Measurements from ENCODE around the gene NIPBL.

NIPBL gene

GRCh38 chr5:36878392-36879082 lies 2.0 kb downstream of the NIPBL start:
- peak overlapping the region; percentile 94 for H3K4me3 ChIP-seq (ENCODE audit: low read depth, low read length)

DNA sequence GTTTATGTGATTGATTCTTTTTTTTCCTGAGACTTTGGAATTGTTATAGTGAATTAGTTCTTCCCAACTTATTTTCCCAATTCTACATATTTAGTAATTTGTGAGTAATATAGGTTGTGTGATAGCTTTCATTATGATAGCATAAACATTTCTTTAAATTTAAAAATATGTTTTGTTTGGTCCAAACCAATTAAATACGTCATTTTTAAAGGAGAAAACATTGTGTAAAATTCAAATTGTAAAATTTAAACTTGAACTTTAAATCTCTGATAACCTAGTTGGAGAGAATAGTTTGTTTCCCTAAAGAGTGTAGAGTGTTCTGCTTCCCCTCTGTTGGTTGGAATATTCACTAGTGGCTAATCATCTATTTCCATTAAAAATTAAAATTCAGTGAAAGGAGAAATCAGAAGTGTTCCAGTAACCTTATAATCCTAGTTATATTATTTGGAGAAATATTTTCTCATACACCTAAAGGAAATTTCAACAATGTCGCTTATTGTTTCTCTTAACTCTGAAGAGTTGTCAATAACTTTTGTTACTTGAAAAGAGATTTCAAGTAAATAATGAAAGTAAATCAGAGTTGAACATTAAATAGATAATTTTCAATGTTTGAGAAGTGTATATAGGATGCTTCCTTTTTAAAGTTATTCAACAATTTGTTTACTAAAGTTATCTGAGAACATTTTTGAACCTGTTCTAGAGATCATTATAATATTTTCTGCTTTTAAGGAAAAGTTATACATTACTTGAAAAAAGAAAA lies 2.9 kb downstream of the NIPBL start:
- Histone ChIP-seq H3K4me3 (ENCODE audit: low read depth, low read length) (peak overlapping the region; percentile 94), H3K4me2 (ENCODE audit: low read length) (peak overlapping the region; percentile 96), H2AFZ (no peak overlapping the region), H3K79me2 (peaks cover 25% of the 10 kb centered on the region), H3K27ac (no peak overlapping the region), H3K27me3 (ENCODE audit: control insufficient read depth, insufficient read depth, low read length) (no peaks in the 10 kb centered on the region), H3K9me3 (ENCODE audit: control insufficient read depth, low read length) (no peaks in the 10 kb centered on the region), H3K4me1 (peaks cover 6% of the 10 kb centered on the region), H3K36me3 (ENCODE audit: control insufficient read depth, insufficient read depth, low read length) (no peaks in the 10 kb centered on the region), H3K9ac (no peak overlapping the region)
- TF ChIP-seq CTCF (IDR thresholded peaks at IDR 0.05) = no peak

More at GRCh38 chr5:36878392-36879082, 2.0 kb downstream of the NIPBL start:
- no peaks in the 10 kb centered on the region for H3K36me3 ChIP-seq (ENCODE audit: control insufficient read depth, insufficient read depth, low read length)
- H3K9me3 ChIP-seq (ENCODE audit: control insufficient read depth, low read length) = no peaks in the 10 kb centered on the region
- peak overlapping the region; percentile 96 for H3K27ac ChIP-seq
- no peaks in the 10 kb centered on the region for H3K27me3 ChIP-seq (ENCODE audit: control insufficient read depth, insufficient read depth, low read length)
- no peak for TF ChIP-seq CTCF (IDR thresholded peaks at IDR 0.05)
- peak overlapping the region; percentile 96 for H3K4me2 ChIP-seq (ENCODE audit: low read length)
- H3K4me1 ChIP-seq = peaks cover 10% of the 10 kb centered on the region
- H3K9ac ChIP-seq = no peak overlapping the region
- H3K79me2 ChIP-seq = peaks cover 20% of the 10 kb centered on the region
- no peak overlapping the region for H2AFZ ChIP-seq

- H3K4me3 ChIP-seq (ENCODE audit: low read depth, low read length) = no peak overlapping the region
These were observed 4.2 kb downstream of the NIPBL start for GRCh38 chr5:36880761-36881160.

GRCh38 chr5:36881304-36881703 lies 4.7 kb downstream of the NIPBL start:
- TF ChIP-seq CTCF (IDR thresholded peaks at IDR 0.05) = no peak
- Histone ChIP-seq H3K4me2 (ENCODE audit: low read length) (no peak overlapping the region), H3K27ac (no peak overlapping the region), H3K9ac (no peak overlapping the region), H3K36me3 (ENCODE audit: control insufficient read depth, insufficient read depth, low read length) (no peaks in the 10 kb centered on the region), H2AFZ (no peak overlapping the region), H3K4me3 (ENCODE audit: low read depth, low read length) (no peak overlapping the region), H3K27me3 (ENCODE audit: control insufficient read depth, insufficient read depth, low read length) (no peaks in the 10 kb centered on the region), H3K79me2 (peaks cover 40% of the 10 kb centered on the region), H3K9me3 (ENCODE audit: control insufficient read depth, low read length) (no peaks in the 10 kb centered on the region), H3K4me1 (peaks cover 3% of the 10 kb centered on the region)

More at GRCh38 chr5:36880761-36881160, 4.2 kb downstream of the NIPBL start:
- Histone ChIP-seq H3K79me2 (peaks cover 34% of the 10 kb centered on the region), H3K36me3 (ENCODE audit: control insufficient read depth, insufficient read depth, low read length) (no peaks in the 10 kb centered on the region), H3K9me3 (ENCODE audit: control insufficient read depth, low read length) (no peaks in the 10 kb centered on the region), H3K4me1 (peaks cover 3% of the 10 kb centered on the region), H2AFZ (no peak overlapping the region), H3K27me3 (ENCODE audit: control insufficient read depth, insufficient read depth, low read length) (no peaks in the 10 kb centered on the region), H3K27ac (no peak overlapping the region), H3K9ac (no peak overlapping the region), H3K4me2 (ENCODE audit: low read length) (peak overlapping the region; percentile 6)
- no peak for TF ChIP-seq CTCF (IDR thresholded peaks at IDR 0.05)

Measured in parathyroid adenoma (tissue), 2 donors.